ENCODE data around the gene TXNDC11. TPM values are rescaled to one million over a fixed set of nuclear protein-coding genes. Genes with fewer than 3 reads are reported as not detected.

The TXNDC11 gene
- total RNA-seq, 1 donor from 2014 or later: 55.7 TPM

DNA sequence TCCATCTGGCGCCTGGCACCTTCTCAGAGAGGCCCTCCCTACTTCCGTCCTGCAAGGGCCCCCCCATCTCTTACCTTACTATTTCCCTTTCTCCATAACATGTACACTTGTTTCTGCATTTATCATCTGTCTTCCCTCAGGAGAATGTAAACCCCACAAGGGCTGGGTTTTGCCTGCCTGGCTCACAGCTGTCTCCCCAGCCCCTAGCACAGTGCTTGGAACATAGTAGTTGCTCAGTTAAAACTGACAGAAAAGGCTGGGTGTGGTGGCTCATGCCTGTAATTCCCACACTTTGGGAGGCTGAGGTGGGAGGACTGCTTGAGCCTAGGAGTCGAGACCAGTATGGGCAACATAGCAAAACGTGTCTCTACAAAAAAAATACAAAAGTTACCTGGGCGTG, 80.1 kb downstream of the TXNDC11 start:
- DNase-seq (ENCODE audit: low spot score): no peak

DNA sequence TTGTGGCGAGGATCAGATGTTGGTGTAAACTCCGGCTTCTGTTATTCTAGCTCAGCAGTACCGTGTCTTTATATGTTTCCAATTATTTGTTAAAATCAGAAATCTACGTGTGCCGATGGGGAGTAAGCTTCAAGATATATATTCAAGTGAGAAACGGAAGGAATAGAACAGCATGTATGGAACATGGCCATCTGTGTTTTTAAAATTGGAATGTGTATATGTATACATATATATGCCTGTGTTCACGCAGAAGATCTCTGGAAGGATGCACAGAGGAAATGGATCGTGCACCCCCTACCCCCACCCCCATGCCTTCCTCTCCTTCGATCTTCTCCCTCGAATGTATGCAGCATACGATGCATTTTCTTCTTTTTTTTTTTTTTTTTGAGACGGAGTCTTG, 82.1 kb downstream of the TXNDC11 start:
- no peak for DNase-seq (ENCODE audit: low spot score)

DNA sequence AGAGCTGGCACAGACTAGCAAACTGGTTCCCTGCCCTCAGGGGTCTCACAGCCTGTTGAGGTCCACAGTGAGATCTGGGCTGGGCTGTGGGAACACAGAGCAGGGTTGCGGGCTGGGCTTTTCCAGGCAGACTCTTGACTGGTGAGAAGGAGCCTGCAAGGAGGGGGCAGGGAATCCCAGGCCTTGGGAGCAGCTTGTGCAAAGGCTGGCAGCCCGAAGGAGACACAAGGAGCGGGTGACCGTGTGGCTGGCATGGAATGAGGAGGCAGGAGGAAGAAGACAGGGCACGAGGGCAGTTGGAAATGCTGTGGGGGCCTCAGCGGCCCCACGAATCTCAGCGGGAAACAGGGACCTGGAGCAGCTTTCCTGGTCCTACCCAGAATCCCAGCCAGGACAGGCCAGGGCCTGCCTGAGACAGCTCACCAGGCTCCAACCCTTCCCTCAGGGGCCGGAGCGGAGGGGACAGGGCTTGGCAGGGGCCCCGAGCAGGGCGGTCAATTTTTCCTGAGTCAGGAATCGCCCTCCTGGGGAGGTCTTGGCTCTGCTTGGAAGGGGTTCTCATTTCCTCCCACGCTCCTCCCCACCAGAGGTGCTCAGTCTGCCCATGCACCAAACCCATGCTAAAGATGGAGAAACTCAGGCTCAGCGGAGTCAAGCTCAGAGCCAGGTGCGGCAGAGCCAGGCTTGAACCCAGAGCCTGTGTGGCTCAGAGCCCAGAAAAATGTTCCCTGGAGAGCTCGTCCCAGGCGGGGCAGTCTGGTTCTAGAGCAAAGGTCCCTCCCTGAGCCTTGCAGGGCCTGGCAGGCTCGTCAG, 83.6 kb downstream of the TXNDC11 start:
- no peak for DNase-seq (ENCODE audit: low spot score)

GRCh38 chr16:11657556-11657955, 85.1 kb downstream of the TXNDC11 start:
- DNase-seq (ENCODE audit: low spot score): no peak

GRCh38 chr16:11655655-11656054, 87.0 kb downstream of the TXNDC11 start:
- DNase-seq (ENCODE audit: low spot score): no peak

- no peak for DNase-seq (ENCODE audit: low spot score)
Measured at GRCh38 chr16:11651796-11652195, 90.9 kb downstream of the TXNDC11 start.

DNA sequence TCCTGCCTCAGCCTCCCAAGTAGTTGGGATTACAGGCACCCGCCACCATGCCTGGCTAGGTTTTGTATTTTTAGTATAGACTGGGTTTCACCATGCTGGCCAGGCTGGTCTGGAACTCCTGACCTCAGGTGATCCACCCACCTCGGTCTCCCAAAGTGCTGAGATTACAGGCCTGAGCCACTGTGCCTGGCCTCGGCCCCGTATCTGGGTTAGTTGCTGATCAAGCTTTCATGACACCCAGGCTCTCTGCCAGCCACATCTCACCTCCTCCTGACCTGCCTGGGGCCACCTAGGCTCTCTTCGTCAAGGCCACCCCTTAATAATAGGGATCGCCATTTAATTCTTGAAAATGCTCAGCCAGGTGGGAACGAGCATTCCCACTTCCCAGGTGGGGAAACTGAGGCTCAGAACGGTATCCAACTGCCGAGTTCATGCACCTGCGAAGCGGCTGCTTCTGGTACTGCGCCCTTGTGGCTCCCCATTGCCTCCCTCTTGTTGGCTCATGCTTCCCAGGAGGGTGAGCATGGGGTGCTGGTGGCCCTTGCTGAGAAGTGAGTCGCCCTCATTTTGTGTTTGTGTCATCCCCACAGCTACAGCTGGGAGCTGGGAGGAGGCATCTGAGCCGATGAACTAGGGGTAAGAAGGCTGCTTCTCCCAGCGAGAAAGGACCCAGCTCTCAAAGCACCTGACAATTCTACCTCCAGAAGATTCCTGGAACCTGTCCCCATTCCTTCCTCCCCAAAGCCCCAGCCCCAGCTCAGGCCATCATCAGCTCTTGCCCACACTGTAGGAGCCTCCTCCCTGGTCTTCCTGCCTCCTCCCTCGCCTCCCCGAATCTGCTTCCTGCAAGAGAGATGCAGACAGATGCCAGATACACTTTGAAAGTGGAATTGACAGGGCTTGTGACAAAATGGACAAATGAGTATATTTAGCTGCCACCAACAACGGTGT, 91.7 kb downstream of the TXNDC11 start:
- DNase-seq (ENCODE audit: low spot score): no peak

GRCh38 chr16:11649276-11649675, 93.4 kb downstream of the TXNDC11 start:
- DNase-seq (ENCODE audit: low spot score): no peak

DNA sequence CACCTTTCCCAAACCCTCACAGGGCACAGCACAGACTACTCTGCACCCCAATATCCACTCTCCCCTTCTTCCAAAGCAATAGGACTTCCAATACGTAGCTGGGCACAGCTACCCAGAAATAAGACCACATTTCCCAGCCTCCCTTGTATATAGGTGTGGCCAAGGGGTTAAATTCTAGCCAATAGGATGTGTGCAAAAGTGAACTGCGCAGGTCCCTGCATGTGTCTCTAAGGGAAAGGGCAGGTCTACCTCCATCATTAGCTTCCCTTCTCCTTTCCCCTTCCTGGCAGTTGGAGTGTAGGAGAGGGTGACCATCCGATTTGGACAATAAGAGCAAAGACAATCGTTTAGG, 99.9 kb downstream of the TXNDC11 start:
- no peak for DNase-seq (ENCODE audit: low spot score)

DNA sequence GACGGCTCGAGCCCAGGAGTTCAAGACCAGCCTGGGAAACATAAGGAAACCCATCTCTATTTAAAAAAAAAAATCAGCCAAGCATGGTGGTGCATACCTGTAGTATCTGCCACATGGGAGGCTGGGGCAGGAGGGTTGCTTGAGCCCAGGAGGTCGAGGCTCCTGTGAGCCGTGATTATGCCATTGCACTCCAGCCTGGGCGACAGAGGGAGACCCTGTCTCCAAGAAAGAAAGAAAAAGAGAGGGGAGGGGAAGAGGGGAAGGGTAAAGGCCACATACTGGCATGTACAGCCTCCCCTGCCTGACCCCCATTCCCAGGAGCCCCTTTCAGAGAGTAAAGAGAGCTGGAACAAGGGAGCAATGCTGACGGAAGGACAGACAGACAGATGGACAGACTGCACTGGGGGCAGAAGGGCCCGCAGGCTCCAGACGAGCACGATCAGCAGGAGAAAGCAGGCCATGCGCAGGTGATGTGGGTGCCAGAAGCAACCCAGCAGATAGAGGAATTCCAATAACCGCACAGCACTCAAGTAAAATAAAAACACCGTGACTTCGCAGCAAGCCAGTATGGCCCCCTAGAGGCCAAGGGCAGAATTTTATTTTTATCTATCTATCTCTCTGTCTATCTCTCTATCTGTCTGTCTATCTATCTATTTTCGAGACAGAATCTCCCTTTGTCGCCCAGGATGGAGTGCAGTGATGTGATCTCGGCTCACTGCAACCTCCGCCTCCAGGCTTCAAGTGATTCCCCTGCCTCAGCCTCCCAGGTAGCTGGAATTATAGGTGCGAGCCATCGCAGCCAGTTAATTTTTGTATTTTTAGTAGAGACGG, 101.5 kb downstream of the TXNDC11 start:
- DNase-seq (ENCODE audit: low spot score): peak; percentile 60

DNA sequence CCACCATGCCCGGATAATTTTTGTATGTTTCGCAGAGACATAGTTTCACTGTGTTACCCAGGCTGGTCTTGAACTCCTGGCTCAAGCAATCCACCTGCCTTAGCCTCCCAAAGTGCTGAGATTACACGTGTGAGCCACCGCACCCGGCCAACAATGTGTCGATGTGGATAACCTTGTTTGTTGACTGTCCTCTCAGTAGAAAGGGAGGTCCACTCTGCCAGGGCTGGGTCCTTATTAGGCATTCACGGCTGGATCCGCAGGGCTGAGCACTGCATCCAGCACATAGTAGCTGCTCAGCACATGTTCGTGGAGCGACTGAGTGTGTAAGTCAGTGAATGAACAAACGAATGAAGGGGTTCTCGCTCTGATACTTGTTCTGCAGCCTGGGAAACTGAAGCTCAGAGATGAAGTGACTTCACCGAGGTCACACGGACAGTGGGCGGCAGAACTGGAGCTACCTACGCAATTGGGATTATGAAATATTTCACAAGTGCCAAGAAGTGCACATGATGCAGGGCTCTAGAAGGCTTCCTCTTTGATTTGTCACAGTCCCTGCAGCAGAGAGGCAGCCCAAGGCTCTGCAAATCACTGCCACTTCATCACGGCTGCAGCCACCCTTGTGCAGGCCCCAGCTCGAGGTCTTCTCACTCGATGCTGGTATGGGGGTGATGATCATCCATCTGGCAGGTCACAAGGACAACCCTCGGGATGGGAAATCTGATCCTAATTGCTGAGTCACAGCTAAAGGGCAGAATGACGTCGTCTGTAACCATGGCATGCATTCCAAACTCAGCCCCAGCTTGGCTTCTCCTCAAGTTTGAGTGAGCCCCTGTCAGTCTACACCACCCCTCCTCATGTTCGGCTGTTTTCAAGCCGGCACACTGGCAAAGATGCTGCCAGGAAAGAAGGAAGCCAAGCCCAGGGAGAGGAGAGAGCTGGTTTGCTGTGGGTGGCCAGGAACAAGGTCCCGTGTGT, 102.4 kb downstream of the TXNDC11 start:
- peak; percentile 93 for DNase-seq (ENCODE audit: low spot score)

DNA sequence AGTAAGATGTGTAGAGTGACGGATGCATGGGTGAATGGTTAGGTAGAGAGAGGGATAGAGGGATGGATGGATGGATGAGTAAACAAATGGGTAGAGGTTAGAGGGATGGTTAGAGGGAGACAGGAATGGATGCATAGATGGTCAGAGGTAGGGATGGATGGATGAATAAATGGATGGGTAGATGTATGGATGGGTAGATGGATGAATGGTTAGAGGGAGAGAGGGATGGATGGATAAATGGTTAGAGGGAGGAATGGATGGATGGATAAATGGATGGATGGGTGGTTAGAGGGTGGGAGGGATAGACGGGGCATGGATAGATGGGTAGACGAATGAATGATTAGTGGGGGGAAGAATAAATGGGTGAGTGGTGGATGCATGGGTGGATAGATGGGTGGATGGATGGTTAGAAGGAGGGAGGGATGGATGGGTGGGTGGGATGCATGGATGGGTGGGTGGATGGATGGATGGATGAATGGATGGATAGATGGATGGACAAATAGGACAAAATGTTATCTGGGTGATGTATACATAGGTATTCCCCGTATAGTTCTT, 103.6 kb downstream of the TXNDC11 start:
- no peak for DNase-seq (ENCODE audit: low spot score)

DNA sequence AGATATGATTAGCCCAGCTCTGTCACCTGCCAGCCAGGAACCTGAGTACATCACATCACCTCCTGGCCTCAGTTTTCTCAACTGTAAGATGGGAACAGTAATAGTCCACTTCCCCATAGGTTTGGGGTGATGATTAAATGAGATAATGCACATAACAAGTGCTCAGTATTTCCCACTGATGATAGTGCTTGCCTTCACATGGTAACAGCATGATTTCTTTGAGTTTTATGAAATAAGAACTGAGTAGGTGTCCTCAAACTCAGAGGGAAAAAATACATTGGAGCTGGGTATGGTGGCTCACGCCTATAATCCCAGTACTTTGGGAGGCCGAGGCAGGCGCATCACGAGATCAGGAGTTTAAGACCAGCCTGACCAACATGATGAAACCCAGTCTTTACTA, 104.5 kb downstream of the TXNDC11 start:
- DNase-seq (ENCODE audit: low spot score): no peak

GRCh38 chr16:11637320-11637719, 105.3 kb downstream of the TXNDC11 start:
- DNase-seq (ENCODE audit: low spot score): no peak

DNA sequence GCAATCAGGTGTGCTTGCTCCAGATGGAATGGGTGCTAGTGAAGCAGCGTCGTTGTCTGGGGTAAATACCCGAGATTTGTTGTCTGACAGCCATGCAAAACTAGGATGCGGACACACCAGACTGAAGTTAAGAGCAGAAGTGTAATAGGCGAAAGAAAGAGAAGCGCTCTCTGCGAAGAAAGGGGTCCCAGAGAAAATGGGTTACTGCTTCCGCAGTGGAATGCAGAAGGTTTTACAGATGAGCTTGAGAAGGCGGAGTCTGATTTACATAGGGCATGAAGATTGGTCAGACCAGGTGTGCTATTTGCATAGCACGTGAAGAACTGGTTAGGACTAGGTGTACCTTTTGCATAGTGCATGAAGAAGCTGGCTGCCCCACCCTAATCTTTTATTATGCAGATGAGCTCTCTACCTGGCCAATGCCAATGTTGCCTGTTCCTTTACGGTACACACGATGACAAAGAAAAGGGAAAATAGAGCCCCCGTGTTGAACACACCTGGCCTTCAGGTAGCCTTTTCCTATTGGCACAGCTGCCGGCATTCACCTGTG, 106.4 kb downstream of the TXNDC11 start:
- DNase-seq (ENCODE audit: low spot score): peak; percentile 66

DNA sequence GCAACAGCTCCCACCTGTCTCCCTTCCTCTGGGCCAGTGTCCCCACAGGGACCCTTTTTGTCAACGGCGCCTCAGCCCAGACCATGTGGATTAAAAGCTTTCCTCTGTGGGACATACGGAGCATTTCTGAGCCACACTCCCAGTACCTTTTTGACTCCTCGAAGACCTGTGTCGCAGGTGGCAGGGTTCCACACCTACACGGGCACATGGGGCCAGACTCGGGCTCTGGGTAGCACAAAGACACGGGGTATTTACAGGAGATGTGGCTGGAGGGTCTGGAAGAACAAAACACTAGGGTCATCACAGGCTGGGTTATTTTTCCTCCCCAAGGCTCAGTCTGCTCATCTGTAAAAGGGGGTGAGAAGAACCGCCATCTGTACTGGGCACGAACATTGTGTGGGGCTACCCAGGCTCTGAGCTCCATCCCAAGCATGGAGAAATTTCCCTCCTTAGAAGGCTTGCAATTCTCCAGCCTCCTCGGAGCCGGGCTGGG, 106.9 kb downstream of the TXNDC11 start:
- no peak for DNase-seq (ENCODE audit: low spot score)

GRCh38 chr16:11635113-11635652, 107.5 kb downstream of the TXNDC11 start:
- no peak for DNase-seq (ENCODE audit: low spot score)

- no peak for DNase-seq (ENCODE audit: low spot score)
Measured at GRCh38 chr16:11634312-11634711, 108.3 kb downstream of the TXNDC11 start.

DNA sequence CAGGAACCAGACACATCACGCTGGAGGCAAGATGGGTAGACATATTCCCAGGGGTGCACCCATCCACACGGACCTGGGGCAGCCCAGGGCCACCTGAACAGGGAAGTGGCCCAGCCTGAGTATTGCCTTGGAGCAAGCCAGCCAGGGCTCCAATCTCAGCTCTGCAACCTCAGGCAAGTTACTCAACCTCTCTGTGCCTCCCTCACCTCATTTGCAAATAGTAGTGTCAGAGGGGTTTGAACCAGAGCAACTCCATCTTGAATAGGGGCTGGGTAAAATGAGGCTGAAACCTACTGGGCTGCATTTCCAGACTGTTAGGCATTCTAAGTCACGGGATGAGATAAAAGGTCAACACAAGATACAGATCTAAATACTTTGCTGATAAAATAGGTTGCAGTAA, 109.5 kb downstream of the TXNDC11 start:
- no peak for DNase-seq (ENCODE audit: low spot score)

All from mucosa of gallbladder (tissue), 1 donor.